Measurements from ENCODE around the gene KIF5C.

The KIF5C gene

DNA sequence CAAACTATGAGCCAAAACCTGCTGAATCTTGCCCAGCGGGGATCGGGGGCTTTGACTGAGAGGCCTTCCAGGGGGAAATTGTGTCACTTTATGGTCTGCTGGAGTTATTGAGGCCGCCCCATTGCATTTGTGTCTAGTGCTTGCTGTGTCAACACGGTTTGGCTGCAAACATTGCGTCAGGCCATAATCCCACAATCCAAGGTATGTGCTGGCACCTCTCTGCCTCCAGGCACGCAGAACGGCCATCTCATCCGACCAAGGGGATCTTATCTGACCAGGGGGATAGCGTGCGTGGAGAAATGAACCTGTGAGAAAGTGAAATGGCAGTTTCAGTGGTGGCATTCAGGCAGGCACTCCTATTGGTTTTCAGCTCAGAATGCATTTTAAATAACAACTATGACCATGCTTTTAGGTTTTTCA, 145.4 kb downstream of the KIF5C start:
- DNase-seq: no peak

DNA sequence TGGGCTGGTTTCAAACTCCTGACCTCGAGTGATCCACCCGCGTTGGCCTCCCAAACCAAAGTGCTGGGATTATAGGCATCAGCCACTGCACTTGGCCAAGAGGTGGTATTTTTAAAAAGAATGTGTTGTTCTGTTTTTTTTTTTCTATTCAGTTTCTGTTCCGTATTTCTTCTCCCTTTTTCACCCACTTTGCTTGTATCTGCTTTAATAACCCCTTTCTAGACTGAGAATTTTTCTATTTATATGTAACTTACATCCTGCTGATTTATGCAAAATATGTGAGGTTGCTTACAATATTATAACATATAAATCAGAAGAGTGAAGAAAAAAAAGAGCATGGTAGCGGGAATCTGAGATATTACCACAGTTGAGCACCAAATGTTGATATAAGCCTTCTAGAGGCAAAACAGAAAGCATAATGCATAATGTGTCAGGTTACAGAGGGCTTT, 146.3 kb downstream of the KIF5C start:
- no peak for DNase-seq

DNA sequence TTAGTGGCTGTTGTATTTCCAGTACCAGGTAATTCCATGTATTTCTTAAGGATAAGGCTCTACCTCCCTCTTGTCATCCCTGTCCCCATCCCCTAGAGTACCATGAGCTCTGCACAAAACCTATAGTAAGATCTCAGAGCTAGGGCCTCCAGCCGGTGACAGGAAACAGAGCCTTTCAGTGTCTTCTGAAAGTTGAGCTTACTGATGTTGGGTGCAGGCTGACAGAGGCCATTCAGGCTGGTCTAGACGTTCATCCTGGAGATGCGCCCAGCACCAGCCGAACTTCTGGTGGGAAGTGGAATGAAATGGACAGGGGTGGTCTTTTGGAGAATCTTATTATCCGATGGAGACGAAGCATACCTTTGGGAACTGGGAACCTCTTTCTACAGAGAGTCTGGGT, 146.7 kb downstream of the KIF5C start:
- DNase-seq: no peak

DNA sequence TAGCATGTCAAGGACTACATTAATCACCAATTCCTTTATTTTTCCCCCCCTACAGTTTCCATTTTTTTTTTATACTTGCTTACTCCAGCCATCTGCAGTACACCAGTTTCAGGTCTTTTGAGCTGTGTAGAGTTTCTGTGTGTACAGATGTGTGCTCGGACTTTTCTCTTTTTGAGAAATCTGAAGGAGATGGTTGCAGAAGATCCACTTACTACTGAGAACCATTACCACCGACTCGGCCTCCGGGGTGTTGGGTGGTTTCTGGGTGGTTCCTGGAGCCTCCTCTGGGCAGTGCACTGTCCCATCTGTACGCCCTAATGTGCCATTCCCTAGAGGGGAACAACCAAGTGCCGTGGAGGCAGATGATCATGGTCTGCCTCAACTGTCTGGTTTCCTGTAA, 148.1 kb downstream of the KIF5C start:
- no peak for DNase-seq

DNA sequence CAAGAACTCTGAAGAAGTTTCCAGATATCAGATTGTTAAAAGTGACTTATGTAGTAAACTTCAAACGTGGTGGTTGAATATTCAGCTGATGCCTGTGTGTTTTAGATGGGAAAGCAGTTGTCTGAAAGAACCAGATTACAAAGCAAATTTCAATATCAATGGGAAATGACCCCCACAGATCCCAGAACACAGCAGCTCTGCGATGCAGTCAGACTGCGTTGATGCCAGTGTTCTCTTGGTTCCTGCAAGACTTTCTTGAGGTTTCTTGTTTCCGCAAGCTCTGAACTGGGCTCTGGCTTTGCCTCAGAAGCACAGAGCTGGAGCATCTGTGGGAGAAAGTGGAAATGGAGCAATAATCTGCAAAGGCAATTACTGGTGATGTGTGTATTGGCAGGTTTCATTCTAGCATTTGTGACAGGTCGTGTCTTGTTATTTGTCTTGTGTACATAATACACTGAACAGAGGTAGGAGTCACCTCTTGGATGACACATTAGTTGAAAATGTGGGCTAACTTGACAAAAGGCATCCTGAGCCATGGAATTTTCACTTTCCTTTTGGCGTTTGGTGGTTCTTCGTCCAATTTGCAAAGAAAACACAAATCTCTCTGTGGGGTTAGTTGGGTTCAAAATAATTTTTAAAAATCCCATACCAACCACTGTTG, 152.7 kb downstream of the KIF5C start:
- no peak for DNase-seq

DNA sequence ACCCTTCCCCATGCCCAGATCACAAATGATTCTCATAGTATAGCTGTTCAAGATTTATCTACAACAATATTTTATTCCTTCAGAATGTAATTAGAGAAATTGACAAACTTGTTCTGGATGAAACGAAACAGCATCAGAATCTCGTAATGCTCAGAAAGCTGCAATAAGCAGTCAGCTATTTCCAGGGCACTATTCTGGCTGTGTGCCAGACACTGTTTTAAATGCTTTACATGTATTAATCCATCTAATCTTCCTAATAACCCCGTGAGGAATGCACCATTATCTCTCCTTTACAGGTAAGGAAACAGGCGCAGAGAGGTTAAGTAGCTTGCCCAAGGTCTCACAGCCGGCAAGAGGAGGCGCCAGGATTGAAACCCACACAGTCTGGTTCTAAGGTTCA, 153.3 kb downstream of the KIF5C start:
- DNase-seq: no peak

DNA sequence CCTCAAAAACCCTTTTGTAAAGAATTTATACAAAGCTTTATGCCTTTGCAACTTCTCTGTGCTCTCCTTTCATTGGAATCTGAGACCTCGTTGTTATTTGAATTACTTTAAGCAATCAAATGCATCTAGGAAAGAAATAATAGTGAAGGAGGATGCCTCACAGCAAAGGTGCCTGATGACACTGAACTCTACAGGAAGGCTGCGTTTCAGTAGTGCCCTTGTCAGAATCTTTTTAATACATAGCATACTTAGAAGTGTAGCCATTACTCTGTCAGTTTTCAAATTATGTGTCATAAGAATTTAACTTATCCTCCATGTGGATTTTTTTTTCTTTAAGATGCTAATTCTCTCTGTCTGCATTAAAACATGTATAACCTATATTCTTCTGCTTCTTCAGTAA, 153.9 kb downstream of the KIF5C start:
- DNase-seq: no peak

DNA sequence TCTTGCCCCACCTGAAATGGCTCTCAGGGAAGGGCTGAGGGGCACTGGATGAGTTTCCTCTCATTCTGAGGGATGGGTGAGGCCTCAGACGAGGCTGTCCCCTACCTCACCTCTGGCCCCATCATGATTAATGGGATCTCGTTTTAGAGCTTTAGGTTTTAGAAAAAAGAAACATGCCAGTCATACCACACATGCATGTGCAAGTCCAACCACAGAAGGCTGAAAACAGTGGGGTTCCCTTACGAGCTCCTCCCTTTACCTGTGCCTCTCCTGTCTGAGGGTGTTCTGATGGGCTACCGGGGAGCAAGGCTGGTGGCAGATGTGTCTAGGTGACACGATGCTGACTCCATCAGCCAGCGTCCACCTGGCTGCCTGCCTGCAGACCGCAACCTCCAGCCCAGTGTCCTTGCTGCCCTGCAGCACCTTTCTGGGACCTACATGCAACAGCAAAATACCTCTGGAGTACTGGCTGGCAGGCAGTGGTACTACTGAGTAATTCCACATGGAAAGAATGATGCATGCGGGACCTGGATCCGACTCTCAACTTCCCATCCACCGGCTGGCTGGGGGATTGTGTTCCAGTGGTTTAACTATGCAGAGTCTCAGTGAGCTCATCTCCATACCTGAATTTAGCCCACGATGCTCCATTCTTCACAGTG, 154.4 kb downstream of the KIF5C start:
- no peak for DNase-seq

DNA sequence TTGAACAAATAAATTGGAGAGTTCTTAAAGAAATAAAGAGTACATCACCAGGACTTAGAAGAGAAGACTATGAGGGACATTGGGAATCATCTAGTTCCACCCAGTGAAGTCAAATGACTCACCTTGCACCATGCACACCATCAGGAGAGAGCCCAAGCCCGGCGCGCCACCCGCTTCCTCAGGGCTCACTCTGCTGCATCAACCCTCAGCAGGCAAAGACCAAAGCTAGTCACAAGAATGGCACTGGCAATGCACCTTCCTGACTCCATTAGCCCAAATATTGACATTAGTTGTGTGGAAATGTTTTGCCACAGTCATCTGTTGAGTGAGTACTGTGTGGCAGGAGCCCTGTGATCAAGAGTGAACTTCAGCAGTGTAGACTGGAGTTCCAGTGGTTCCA, 156.4 kb downstream of the KIF5C start:
- no peak for DNase-seq

DNA sequence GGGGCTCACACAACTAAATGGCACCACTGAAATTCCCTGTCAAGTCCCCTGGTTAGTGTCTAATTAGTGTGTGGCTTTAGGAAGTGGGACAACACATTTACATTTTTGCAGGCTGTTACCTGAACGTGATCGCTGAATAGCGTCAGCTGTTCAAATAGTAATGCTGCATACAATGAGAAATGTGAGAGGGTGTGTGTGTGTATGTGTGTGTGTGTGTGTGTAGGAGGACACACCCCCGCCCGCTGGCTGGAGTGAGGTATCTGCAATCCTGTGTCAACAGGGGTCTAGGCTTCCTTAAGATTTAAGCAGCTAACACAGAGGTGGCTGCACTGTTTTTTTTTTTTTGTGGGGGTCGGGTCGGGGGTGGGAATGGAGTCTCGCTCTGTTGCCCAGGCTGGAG, 158.7 kb downstream of the KIF5C start:
- no peak for DNase-seq

DNA sequence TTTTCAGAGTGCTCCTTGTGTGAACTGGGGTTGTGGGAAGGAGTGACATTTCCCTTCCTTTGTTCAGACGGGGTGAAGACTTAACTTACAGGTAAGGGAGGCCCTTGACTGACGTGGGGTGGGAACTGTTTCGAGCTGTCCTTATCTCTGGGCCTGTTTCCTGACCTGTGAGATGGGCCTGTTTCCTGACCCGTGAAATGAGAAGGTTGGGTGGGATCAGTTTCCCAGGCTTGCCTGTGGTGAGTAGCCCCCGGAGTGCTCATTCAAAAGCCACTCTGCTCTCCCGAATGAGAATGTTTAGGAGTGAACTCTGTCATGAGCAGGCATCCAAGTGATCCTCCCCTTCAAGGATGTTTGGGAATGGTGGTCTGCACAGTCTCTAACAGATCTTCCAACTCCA, 159.4 kb downstream of the KIF5C start:
- no peak for DNase-seq

DNA sequence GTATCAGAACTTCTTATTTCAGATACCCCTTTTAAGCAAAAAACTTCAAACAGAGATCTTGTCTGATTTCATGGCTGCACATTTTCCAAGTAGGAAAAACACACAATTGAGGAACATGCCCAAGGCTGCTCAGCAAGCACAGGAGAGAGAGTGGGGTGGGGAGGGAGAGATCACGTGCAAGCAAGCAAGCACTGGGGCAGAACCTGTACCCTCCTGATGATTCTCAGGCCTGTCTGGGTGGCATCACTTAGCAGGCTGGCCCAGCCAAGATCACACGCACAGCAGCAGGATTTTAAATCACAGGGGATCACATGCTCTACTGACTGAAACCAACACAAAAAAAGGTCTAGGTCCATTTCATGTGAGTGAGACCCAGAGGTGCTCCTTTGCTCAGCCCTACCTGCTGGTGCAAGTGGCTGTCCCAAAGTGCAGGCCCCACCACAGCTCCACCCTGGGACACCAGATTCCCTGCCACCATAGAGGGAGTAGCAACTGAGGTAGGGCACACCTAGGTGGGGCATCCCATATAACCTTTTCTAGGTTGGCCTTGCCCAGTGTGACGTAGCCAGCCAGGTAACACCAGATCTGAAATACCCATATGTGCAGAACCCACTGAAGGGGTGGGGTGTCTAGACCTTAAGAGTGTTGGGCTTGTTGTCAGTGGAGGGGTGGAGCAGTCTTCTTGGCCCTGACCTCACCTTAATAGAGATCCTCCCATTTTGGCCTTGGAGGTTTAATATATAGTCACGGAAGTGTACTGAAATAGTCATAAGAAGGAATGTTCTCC, 161.7 kb downstream of the KIF5C start:
- DNase-seq: no peak

DNA sequence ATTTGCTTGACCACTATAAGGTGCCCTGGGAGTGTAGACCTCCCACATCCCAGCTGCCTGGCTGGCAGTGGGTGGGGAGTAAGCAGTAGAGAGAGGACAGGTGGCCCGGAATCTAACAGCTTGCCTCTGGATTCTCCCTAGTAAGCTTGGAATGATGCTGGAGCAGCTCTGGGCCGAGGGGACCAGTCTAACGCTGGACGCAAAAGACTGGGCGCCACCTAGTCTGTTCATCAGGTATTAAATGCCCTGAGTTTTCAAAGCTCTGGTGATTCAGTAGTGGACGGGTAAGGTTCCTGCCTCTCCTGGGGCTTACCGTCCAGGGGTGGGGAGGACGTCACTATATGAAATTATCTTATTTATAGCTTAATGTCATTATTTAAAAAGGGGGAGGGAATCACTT, 162.8 kb downstream of the KIF5C start:
- peak; percentile 70 for DNase-seq

DNA sequence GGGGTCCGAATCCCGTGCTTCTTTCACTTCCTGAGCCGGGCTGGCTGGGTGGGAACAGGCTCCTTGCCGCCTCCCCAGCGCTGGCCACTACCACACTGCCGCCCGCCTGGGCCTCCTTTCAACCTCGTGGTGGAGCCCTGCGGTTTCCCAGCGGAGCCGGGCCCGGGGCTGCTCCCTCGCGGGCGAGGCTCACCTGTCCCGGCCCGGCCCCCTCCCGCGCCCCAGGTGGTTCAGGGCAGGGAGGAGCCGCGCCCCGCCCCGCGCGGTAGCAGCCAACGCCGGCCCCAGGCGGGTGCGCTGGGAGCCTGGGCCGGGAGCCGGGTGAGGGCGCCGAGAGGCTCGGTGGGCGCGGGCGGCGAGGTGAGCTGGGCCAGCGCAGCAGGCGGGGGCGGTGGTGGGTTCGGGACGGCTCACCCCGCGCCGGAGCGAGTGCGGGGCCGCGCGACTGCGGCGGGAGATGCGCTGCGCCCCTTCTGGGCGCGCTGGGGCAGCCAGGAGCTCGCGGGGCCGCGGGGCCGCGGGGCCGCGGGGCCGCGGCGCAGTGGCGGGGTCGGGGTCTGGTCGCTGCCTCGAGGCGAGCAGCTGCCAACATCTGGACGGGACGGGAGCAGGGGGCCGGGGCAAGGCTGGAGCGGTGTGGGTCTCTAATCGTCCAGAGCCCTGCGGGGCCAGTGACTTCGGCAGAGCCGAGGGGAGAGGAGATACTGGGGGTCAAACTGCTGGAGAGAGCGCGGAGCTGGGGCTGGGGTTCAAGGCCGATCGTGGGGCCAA, 163.6 kb downstream of the KIF5C start, which contains the start of gene LYPD6B:
Gene LYPD6B, plus strand, starts transcription at position 258 of the 771 bp plus-strand sequence. CDS start 92,250 bp downstream, outside the sequence.
- DNase-seq: peak; percentile 46

DNA sequence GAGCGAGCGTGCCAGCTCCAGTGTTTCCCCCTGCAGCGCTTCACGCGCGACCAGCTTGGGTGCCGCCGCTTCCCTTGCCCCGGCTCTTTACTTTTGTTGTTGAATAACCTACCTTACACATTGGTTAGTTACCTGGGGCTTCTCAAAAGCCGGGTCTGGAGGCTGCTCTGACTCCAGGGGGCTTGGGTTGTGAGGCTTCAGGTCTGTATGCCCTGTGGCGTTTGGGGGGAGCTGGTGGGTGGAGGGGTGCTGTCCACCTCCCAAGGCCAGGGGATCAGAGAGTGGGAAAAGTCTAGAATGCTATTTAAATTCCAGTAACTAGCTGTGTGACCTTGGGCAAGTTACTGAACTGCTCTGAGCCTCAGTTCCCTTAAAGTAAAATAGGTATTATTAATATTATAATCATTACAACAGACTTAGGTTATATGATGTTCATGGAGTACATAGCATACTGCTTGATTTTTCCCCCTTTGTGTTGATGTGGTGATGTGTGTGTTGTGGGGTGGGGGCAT, 164.2 kb downstream of the KIF5C start:
- peak; percentile 24 for DNase-seq

DNA sequence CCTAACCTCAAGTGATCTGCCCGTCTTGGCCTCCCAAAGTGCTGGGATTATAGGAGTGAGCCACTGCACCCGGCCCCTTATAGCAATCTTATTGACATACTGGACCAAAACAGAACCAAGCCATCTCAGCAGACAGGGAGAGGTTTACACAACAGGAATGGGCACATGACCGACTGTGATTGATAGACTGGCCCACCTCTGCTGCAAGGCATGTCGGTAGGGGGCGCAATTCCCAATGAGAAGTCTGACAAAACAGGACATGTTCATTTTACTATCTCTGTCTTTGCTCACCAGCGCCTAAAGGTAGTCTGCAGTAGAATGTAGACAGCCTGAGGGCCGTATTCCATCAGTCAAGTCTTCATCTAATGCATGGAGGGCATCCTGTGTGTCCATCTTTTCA, 165.4 kb downstream of the KIF5C start:
- peak; percentile 34 for DNase-seq

DNA sequence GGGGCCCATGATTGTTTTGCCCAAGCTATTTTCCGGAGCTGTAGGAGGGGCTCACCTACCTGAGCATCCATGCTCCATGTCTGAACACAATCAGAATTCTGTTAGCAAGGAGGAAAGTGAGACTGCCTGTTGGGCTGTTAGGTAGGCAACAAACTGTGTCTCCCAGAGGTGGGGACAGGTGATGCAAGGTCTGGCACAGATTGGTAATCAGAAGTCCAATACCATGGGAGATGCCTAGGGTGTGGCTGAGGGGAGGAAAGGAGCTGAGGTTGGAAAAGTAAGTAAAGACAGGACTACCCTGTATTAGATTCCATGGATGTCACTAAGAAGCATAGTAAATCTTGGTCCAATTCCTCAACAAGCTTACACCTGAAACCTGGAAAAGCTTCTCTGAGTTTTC, 166.5 kb downstream of the KIF5C start:
- no peak for DNase-seq

DNA sequence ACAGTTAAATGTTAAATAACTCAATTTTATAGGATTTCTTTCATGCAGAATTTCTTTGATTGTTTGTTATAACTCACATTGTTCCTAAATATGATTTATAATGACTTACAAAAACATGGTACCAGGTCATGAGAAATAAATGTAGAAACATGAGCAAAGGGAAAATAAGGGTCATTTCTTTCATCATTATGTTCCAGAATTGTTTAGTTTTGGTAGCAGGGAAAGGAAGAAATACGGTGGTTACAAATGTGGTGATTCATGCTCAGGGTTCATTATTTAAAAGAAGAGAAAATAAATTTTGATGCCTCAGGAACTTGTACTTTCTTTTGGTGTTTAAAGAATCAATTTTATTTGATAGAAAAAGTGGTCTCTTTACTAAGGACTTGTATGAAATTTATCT, 167.9 kb downstream of the KIF5C start:
- DNase-seq: no peak

DNA sequence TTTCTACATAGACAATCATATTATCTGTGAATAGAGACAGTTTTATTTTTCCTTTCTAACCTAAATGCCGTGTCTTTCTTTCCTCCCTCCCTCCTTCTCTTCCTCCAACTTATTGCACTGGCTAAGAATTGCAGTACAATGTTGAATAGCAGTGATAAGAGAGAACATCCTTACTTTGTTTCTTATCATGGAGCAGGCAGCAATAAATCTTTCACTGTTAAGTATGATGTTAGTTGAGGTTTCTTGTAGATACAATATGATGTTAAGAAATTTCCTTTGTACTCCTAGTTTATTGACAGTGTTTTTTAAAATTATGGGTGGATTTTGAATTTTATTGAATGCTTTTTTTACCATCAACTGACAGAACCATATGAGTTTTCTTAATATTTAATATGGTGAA, 169.5 kb downstream of the KIF5C start:
- DNase-seq: no peak

DNA sequence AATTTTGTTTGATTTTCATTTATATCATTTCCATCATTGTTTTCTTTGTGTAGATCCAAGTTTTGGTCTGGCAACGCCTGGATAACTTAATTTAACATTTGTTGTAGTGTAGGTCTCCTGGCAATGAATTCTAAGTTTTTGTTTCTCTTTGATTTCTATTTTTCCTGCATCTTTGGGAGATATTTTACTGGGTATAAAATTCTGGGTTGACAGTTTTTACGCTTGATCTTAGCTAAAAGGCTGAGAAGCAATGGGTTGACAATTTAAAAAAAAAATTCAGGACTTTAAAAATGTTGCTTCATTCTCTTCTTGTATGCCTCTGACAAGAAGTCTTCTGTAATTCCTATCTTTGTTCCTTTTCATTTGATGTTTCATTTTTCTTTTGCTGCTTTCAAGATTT, 172.1 kb downstream of the KIF5C start:
- no peak for DNase-seq

DNA sequence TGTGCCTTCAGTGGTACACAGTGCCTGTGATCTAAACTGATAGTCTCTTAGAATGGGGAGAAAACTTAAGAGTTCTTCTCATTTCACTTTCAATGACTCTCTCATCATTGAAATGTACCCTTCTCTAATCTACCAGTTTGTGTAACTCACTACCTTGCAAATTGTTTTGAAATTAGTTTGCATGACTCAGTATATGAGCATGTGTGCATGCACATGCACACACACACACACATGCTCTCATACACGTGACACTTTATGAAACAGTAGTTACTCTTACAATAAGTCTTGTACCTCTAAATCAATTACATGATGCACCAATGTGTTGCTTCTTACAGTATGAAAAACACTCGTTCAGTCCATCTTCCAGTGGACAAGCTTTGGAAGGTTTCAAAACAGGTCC, 174.1 kb downstream of the KIF5C start:
- no peak for DNase-seq

DNA sequence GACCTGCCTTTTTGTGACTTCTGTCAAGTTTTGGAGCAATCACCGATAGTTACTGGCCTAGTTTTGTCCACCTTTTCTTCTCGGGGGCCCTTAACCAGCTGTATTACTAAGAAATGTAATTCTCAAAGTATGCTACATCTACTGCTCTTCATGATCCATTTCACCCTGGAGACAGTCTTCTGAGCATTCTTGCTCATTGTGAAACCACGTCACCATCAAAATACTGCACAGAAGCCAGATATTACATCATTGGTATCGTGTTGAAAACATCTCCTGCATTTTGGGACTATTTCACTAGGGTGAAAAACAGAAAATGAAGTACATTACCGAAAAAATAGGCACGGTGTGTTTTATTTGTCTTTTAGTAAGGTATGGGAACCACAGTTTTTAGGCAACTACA, 175.2 kb downstream of the KIF5C start:
- no peak for DNase-seq

DNA sequence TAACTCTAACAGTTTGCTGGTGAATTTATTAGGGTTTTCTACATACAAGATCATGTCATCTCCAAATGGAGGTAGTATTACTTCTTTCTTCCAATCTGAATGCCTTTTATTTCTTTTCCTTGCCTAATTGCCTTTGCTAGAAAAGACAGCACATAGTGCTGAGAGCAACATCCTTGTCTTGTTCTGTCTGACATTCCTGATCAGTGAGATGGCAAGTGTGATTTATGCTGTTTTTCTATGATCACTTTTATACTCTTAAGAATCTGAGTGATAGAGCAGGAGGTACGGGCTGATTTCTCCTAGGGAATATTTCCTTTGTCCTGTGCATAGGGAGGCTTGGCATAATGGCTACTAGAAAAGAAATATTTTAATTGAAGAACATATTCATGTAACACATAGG, 180.7 kb downstream of the KIF5C start:
- DNase-seq: no peak
